ENCODE data around the gene NTN4. TPM values are rescaled to one million over a fixed set of nuclear protein-coding genes. Genes with fewer than 3 reads are reported as not detected.

NTN4 gene
- total RNA-seq, 1 experiment from 2014 or later, result 0.17 TPM

GRCh38 chr12:95805864-95806671, 15.5 kb upstream of the NTN4 start:
- no peak overlapping the region for H4K8ac ChIP-seq (replicated peaks; ENCODE audit: insufficient read length, low read depth, low read length)
- H3K9me3 ChIP-seq (ENCODE audit: control insufficient read depth, low read depth, low read length), result no peaks in the 10 kb centered on the region
- H4K20me1 ChIP-seq (ENCODE audit: control insufficient read depth, insufficient read depth, insufficient read length), result no peaks in the 10 kb centered on the region
- no peak overlapping the region for H2BK120ac ChIP-seq (ENCODE audit: low read depth, low read length, poor library complexity, severe bottlenecking)
- H2BK12ac ChIP-seq (ENCODE audit: insufficient read length, low read depth, low read length), result no peak overlapping the region
- H3K4me1 ChIP-seq (ENCODE audit: insufficient read depth, low read length), result no peaks in the 10 kb centered on the region
- no peak overlapping the region for H3K23ac ChIP-seq (ENCODE audit: insufficient read length, low read depth, low read length)
- H3K27me3 ChIP-seq (ENCODE audit: insufficient read depth, low read length), result no peaks in the 10 kb centered on the region
- H2BK20ac ChIP-seq (ENCODE audit: low read depth, low read length, poor library complexity, severe bottlenecking), result no peak overlapping the region
- H2BK5ac ChIP-seq (ENCODE audit: insufficient read length, low read length), result no peak overlapping the region
- H3T11ph ChIP-seq (ENCODE audit: low read length), result no peak overlapping the region
- no peak for DNase-seq
- no peak overlapping the region for H3K4me2 ChIP-seq (ENCODE audit: insufficient read depth, insufficient read length, low read length)
- H3K14ac ChIP-seq (ENCODE audit: insufficient read depth, low read length), result no peak overlapping the region
- H4K5ac ChIP-seq (ENCODE audit: insufficient read length, low read depth, low read length), result no peak overlapping the region
- TF ChIP-seq CTCF (conservative IDR thresholded peaks at IDR 0.05), result no peak
- Mint-ChIP-seq H3K4me3 (no peak overlapping the region), H3K36me3 (ENCODE audit: insufficient read depth in 1 of 3, low read depth in 3 of 3) (no peaks in the 10 kb centered on the region; a peak in 2 of 7 replicates), H3K9me3 (peaks cover 3 to 9% of the 10 kb centered on the region in 2 experiments; a peak in 3 of 5 replicates), H3K27ac (no peak overlapping the region), H3K27me3 (ENCODE audit: low read depth) (no peaks in the 10 kb centered on the region), H3K4me1 (no peaks in the 10 kb centered on the region)
- no peak overlapping the region for H2BK15ac ChIP-seq (ENCODE audit: low read depth, low read length)
- H3K27ac ChIP-seq (ENCODE audit: insufficient read length, low read depth, low read length), result no peak overlapping the region
- no peak overlapping the region for H3K4ac ChIP-seq (ENCODE audit: low read depth, low read length)
- no peaks in the 10 kb centered on the region for H3K23me2 ChIP-seq (ENCODE audit: insufficient read length, low read depth, low read length, poor library complexity, severe bottlenecking)
- no CpG with 5 or more reads among the region's 5 CpGs for WGBS (ENCODE audit: extremely low coverage, insufficient read length, low lambda C conversion rate)
- no peak overlapping the region for H2AFZ ChIP-seq (ENCODE audit: low read length)
- no peak overlapping the region for H3K18ac ChIP-seq (ENCODE audit: insufficient read length, low read depth, low read length)
- no peak overlapping the region for H3K9ac ChIP-seq (ENCODE audit: extremely low read depth, insufficient read length, low read length)
- H3K79me1 ChIP-seq (ENCODE audit: insufficient read depth, low read depth, low read length, poor library complexity, severe bottlenecking), result no peaks in the 10 kb centered on the region
- no peaks in the 10 kb centered on the region for H3K79me2 ChIP-seq (ENCODE audit: insufficient read depth, low read length)
- H2AK5ac ChIP-seq (ENCODE audit: insufficient read length, low read length), result no peak overlapping the region
- H4K91ac ChIP-seq (ENCODE audit: insufficient read length, low read depth, low read length), result no peak overlapping the region
- no peak overlapping the region for H3K56ac ChIP-seq (ENCODE audit: insufficient read length, low read depth, low read length)
